ENCODE measurements around the gene DLGAP1.

DNA sequence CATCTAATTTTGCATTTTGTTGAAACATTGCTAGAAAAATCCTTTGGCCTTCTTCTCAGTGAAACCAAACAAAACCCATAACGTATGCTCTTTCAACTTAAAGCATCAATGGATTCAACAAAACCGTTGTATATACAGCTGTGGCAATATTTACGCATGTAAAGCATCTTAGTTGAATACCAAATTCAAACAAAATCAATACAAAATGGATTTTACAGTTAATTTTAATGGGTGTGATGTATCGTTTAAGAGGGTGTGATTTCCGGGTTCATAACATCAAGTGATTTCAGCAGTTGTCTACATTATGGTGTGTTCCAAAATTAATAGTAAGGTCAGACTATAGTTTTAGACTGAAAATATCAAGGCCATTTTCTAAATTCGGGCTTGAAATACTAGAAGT lies 806.9 kb downstream of the DLGAP1 start:
- TF ChIP-seq EGR1 (IDR thresholded peaks at IDR 0.05; ENCODE audit: low read depth in 2 of 2) = no peak
- TF ChIP-seq, protein P1, sequence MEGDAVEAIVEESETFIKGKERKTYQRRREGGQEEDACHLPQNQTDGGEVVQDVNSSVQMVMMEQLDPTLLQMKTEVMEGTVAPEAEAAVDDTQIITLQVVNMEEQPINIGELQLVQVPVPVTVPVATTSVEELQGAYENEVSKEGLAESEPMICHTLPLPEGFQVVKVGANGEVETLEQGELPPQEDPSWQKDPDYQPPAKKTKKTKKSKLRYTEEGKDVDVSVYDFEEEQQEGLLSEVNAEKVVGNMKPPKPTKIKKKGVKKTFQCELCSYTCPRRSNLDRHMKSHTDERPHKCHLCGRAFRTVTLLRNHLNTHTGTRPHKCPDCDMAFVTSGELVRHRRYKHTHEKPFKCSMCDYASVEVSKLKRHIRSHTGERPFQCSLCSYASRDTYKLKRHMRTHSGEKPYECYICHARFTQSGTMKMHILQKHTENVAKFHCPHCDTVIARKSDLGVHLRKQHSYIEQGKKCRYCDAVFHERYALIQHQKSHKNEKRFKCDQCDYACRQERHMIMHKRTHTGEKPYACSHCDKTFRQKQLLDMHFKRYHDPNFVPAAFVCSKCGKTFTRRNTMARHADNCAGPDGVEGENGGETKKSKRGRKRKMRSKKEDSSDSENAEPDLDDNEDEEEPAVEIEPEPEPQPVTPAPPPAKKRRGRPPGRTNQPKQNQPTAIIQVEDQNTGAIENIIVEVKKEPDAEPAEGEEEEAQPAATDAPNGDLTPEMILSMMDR (IDR thresholded peaks at IDR 0.05; ENCODE audit: low read depth, low read length, missing input control) = no peak
- TF ChIP-seq, protein P2, sequence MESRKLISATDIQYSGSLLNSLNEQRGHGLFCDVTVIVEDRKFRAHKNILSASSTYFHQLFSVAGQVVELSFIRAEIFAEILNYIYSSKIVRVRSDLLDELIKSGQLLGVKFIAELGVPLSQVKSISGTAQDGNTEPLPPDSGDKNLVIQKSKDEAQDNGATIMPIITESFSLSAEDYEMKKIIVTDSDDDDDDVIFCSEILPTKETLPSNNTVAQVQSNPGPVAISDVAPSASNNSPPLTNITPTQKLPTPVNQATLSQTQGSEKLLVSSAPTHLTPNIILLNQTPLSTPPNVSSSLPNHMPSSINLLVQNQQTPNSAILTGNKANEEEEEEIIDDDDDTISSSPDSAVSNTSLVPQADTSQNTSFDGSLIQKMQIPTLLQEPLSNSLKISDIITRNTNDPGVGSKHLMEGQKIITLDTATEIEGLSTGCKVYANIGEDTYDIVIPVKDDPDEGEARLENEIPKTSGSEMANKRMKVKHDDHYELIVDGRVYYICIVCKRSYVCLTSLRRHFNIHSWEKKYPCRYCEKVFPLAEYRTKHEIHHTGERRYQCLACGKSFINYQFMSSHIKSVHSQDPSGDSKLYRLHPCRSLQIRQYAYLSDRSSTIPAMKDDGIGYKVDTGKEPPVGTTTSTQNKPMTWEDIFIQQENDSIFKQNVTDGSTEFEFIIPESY (IDR thresholded peaks at IDR 0.05) = no peak
- TF ChIP-seq JUND (IDR thresholded peaks at IDR 0.05) = no peak
- TF ChIP-seq, protein P3, sequence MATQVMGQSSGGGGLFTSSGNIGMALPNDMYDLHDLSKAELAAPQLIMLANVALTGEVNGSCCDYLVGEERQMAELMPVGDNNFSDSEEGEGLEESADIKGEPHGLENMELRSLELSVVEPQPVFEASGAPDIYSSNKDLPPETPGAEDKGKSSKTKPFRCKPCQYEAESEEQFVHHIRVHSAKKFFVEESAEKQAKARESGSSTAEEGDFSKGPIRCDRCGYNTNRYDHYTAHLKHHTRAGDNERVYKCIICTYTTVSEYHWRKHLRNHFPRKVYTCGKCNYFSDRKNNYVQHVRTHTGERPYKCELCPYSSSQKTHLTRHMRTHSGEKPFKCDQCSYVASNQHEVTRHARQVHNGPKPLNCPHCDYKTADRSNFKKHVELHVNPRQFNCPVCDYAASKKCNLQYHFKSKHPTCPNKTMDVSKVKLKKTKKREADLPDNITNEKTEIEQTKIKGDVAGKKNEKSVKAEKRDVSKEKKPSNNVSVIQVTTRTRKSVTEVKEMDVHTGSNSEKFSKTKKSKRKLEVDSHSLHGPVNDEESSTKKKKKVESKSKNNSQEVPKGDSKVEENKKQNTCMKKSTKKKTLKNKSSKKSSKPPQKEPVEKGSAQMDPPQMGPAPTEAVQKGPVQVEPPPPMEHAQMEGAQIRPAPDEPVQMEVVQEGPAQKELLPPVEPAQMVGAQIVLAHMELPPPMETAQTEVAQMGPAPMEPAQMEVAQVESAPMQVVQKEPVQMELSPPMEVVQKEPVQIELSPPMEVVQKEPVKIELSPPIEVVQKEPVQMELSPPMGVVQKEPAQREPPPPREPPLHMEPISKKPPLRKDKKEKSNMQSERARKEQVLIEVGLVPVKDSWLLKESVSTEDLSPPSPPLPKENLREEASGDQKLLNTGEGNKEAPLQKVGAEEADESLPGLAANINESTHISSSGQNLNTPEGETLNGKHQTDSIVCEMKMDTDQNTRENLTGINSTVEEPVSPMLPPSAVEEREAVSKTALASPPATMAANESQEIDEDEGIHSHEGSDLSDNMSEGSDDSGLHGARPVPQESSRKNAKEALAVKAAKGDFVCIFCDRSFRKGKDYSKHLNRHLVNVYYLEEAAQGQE (IDR thresholded peaks at IDR 0.05) = no peak
- no peak for TF ChIP-seq RXRA (IDR thresholded peaks at IDR 0.05)
- TF ChIP-seq HNF4G (IDR thresholded peaks at IDR 0.05) = no peak
- no peak for TF ChIP-seq YY1 (IDR thresholded peaks at IDR 0.05)
- TF ChIP-seq, protein P4, sequence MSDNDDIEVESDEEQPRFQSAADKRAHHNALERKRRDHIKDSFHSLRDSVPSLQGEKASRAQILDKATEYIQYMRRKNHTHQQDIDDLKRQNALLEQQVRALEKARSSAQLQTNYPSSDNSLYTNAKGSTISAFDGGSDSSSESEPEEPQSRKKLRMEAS (IDR thresholded peaks at IDR 0.05) = no peak
- TF ChIP-seq FOXA1 (IDR thresholded peaks at IDR 0.05) = no peak

Measured in liver (tissue), 3 donors.